Mesenchymal stem cell (in vitro differentiated cells and primary cell): Measurements from ENCODE around the gene CHST2.
"Not testable (repeated sequence)": the region's sequence is repeated elsewhere in the genome, so short reads cannot be mapped to it uniquely, and the experiment has no call there.

Experiments
- DNase-seq: peaks from one replicate; pipeline ENCODE4 v3.0.0-alpha.2; 2013
- H2AFZ ChIP-seq: one replicate; pipeline ENCODE4 v1.6.1; 2013; ENCODE audit warnings: low read depth, mild to moderate bottlenecking, control low read depth, inconsistent platforms, low read length, moderate library complexity
- H2AK5ac ChIP-seq: 2 replicates; pipeline ENCODE4 v1.6.1; 2013; ENCODE audit warnings: low read length, moderate library complexity, mild to moderate bottlenecking, inconsistent platforms; ENCODE audit not compliant: severe bottlenecking
- H2BK120ac ChIP-seq: one replicate; pipeline ENCODE4 v1.6.1; 2013; ENCODE audit warnings: low read depth, mild to moderate bottlenecking, inconsistent platforms, low read length, moderate library complexity
- H2BK12ac ChIP-seq, 2 experiments: one replicate each; pipeline ENCODE4 v1.6.1; 2013; ENCODE audit warnings: inconsistent platforms in 2 of 2, low read length in 2 of 2, mild to moderate bottlenecking in 2 of 2, moderate library complexity in 2 of 2, control low read depth in 1 of 2
- H2BK15ac ChIP-seq: one replicate; pipeline ENCODE4 v1.6.1; 2013; ENCODE audit warnings: mild to moderate bottlenecking, low read depth, inconsistent platforms; ENCODE audit not compliant: poor library complexity, severe bottlenecking
- H2BK5ac ChIP-seq: 2 replicates; pipeline ENCODE4 v1.6.1; 2013; ENCODE audit warnings: low read depth, mild to moderate bottlenecking, low read length, control low read depth, inconsistent platforms; ENCODE audit not compliant: poor library complexity, severe bottlenecking
- H3K14ac ChIP-seq, 2 experiments: one replicate each; pipeline ENCODE4 v1.6.1; 2013; ENCODE audit warnings: inconsistent platforms in 2 of 2, low read length in 2 of 2, control low read depth in 1 of 2, mild to moderate bottlenecking in 1 of 2, moderate library complexity in 1 of 2
- H3K18ac ChIP-seq, 2 experiments: one replicate each; pipeline ENCODE4 v1.6.1; 2013; ENCODE audit warnings: inconsistent platforms in 2 of 2, low read length in 2 of 2, control low read depth in 1 of 2, low read depth in 1 of 2, mild to moderate bottlenecking in 1 of 2
- H3K23ac ChIP-seq, 2 experiments: one replicate each; pipeline ENCODE4 v1.6.1; 2013; ENCODE audit warnings: inconsistent platforms in 2 of 2, low read length in 2 of 2, mild to moderate bottlenecking in 2 of 2, moderate library complexity in 2 of 2, control low read depth in 1 of 2
- H3K27ac ChIP-seq: 2 replicates; pipeline ENCODE4 v1.5.1; 2013; ENCODE audit warnings: mild to moderate bottlenecking, moderate library complexity, low read length, control low read depth, inconsistent platforms; ENCODE audit not compliant: poor library complexity, severe bottlenecking
- H3K27me3 ChIP-seq, 2 experiments: 2 replicates each; pipeline versions ENCODE4 v1.6.1 to v1.7.0; 2013; ENCODE audit warnings: low read length in 2 of 2, mild to moderate bottlenecking in 2 of 2, moderate library complexity in 2 of 2, control low read depth in 1 of 2, inconsistent platforms in 1 of 2; ENCODE audit not compliant: control insufficient read depth in 1 of 2, insufficient read depth in 1 of 2
- H3K36me3 ChIP-seq, 2 experiments: 2 replicates each; pipeline versions ENCODE4 v1.6.1 to v1.7.0; 2013; ENCODE audit warnings: low read length in 2 of 2, control low read depth in 1 of 2, inconsistent platforms in 1 of 2, low read depth in 1 of 2, mild to moderate bottlenecking in 1 of 2; ENCODE audit not compliant: insufficient read depth in 2 of 2, control insufficient read depth in 1 of 2
- H3K4ac ChIP-seq, 2 experiments: one replicate each; pipeline ENCODE4 v1.6.1; 2013; ENCODE audit warnings: inconsistent platforms in 2 of 2, low read length in 2 of 2, mild to moderate bottlenecking in 2 of 2, moderate library complexity in 2 of 2, control low read depth in 1 of 2, low read depth in 1 of 2
- H3K4me1 ChIP-seq: 2 replicates; pipeline ENCODE4 v1.6.1; 2013; ENCODE audit warnings: low read depth, low read length, control low read depth; ENCODE audit not compliant: control insufficient read depth, insufficient read depth
- H3K4me2 ChIP-seq: 2 replicates; pipeline ENCODE4 v1.6.1; 2013; ENCODE audit warnings: low read length, mild to moderate bottlenecking, inconsistent platforms; ENCODE audit not compliant: poor library complexity, severe bottlenecking
- H3K4me3 ChIP-seq, 2 experiments: 2 replicates each; pipeline versions ENCODE4 v1.5.1 to v1.7.0; 2013; ENCODE audit warnings: low read length in 2 of 2, mild to moderate bottlenecking in 2 of 2, control low read depth in 1 of 2, low read depth in 1 of 2; ENCODE audit not compliant: insufficient read depth in 1 of 2
- H3K79me1 ChIP-seq: replicated peaks from 2 replicates; pipeline ENCODE4 v1.6.1; 2013; ENCODE audit warnings: mild to moderate bottlenecking, control low read depth, low read length, inconsistent platforms; ENCODE audit not compliant: poor library complexity, severe bottlenecking
- H3K9ac ChIP-seq: 2 replicates; pipeline ENCODE4 v1.7.0; 2013; ENCODE audit warnings: mild to moderate bottlenecking, low read length, moderate library complexity
- H3K9me3 ChIP-seq: 2 replicates; pipeline ENCODE4 v1.7.0; 2013; ENCODE audit warnings: mild to moderate bottlenecking, low read length; ENCODE audit not compliant: control insufficient read depth
- H4K8ac ChIP-seq: one replicate; pipeline ENCODE4 v1.6.1; 2013; ENCODE audit warnings: inconsistent platforms, mild to moderate bottlenecking, low read length, moderate library complexity
- H4K91ac ChIP-seq: one replicate; pipeline ENCODE4 v1.6.1; 2013; ENCODE audit warnings: mild to moderate bottlenecking, low read length, inconsistent platforms
- WGBS: methylation state at CpG from one replicate; pipeline ENCODE4 v1.1.7; 2013; ENCODE audit warnings: mixed read lengths; 5-methylcytosine and 5-hydroxymethylcytosine counted together

CHST2 gene

GRCh38 chr3:143072298-143073020 lies 47.1 kb upstream of the CHST2 start:
- not testable (repeated sequence) for DNase-seq, H2BK15ac ChIP-seq, H3K9ac ChIP-seq, H3K27me3 ChIP-seq, H3K23ac ChIP-seq, H2BK120ac ChIP-seq, H3K4me3 ChIP-seq, H3K4ac ChIP-seq, H3K4me2 ChIP-seq, H2AFZ ChIP-seq, H2BK12ac ChIP-seq, H4K91ac ChIP-seq, H3K18ac ChIP-seq, H3K27ac ChIP-seq, H4K8ac ChIP-seq, H3K9me3 ChIP-seq, H3K36me3 ChIP-seq, H2AK5ac ChIP-seq, H3K4me1 ChIP-seq, H3K14ac ChIP-seq, H2BK5ac ChIP-seq, H3K79me1 ChIP-seq
- WGBS, result 84% methylated on average over 10 of the region's 12 CpGs

GRCh38 chr3:143073541-143073940 lies 46.0 kb upstream of the CHST2 start:
- 100% methylated on average over 9 of the region's 15 CpGs for WGBS

DNA sequence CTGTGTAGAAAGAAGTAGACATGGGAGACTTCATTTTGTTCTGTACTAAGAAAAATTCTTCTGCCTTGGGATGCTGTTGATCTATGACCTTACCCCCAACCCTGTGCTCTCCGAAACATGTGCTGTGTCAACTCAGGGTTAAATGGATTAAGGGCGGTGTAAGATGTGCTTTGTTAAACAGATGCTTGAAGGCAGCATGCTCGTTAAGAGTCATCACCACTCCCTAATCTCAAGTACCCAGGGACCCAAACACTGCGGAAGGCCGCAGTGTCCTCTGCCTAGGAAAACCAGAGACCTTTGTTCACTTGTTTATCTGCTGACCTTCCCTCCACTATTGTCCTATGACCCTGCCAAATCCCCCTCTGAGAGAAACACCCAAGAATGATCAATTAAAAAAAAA lies 45.6 kb upstream of the CHST2 start:
- not testable (repeated sequence) for H3K4me1 ChIP-seq, H4K91ac ChIP-seq, H3K4me3 ChIP-seq, H4K8ac ChIP-seq, H3K4me2 ChIP-seq, H3K18ac ChIP-seq, H3K23ac ChIP-seq, H3K9me3 ChIP-seq, H2BK120ac ChIP-seq, H3K79me1 ChIP-seq, H2BK12ac ChIP-seq, H2BK15ac ChIP-seq, H3K36me3 ChIP-seq, H2AFZ ChIP-seq, H3K27me3 ChIP-seq, DNase-seq, H3K14ac ChIP-seq, H3K4ac ChIP-seq, H3K27ac ChIP-seq, H2AK5ac ChIP-seq, H2BK5ac ChIP-seq, H3K9ac ChIP-seq
- WGBS, result no CpG with 5 or more reads among the region's 5 CpGs

More at GRCh38 chr3:143073541-143073940, 46.0 kb upstream of the CHST2 start:
- not testable (repeated sequence) for H4K91ac ChIP-seq, H3K9me3 ChIP-seq, H2AK5ac ChIP-seq, H3K79me1 ChIP-seq, H3K4me3 ChIP-seq, H3K27ac ChIP-seq, H3K36me3 ChIP-seq, H2AFZ ChIP-seq, H3K18ac ChIP-seq, H3K4me1 ChIP-seq, H4K8ac ChIP-seq, H3K27me3 ChIP-seq, H2BK120ac ChIP-seq, H3K4ac ChIP-seq, H2BK15ac ChIP-seq, H2BK5ac ChIP-seq, H3K23ac ChIP-seq, H3K14ac ChIP-seq, DNase-seq, H3K4me2 ChIP-seq, H3K9ac ChIP-seq
- H2BK12ac ChIP-seq, result peak overlapping the region in 1 of 2 experiments; percentile 66

DNA sequence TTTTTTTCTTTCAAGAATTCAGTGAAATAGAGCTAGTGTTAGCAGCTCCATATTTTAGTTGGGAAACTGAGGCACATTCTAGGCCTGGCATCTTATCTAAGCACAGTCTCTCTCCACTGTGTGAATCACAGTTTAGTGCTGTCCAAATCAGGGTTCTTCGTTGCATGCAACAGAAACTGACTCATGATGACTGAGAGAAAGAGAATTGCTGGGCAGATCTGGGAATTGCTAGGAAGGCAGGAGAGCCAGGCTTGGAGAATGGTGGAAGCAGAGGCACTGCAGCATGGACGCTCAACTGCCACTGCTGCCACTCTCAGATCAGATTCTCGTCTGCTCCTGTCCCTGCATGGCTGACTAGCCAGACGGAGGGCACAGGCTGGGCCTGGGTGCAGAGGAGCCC lies 40.7 kb upstream of the CHST2 start:
- Histone ChIP-seq H3K36me3 (no peaks in the 10 kb centered on the region), H4K8ac (no peak overlapping the region), H3K18ac (no peak overlapping the region), H3K4me3 (no peak overlapping the region), H2BK5ac (no peak overlapping the region), H2AFZ (no peak overlapping the region), H2BK120ac (no peak overlapping the region), H4K91ac (no peak overlapping the region), H3K14ac (no peak overlapping the region), H3K79me1 (no peaks in the 10 kb centered on the region), H3K9ac (no peak overlapping the region), H3K9me3 (no peaks in the 10 kb centered on the region), H3K4me2 (no peak overlapping the region), H2BK15ac (no peak overlapping the region), H3K4me1 (peaks cover 1% of the 10 kb centered on the region), H3K27me3 (no peaks in the 10 kb centered on the region), H2BK12ac (no peak overlapping the region), H3K27ac (no peak overlapping the region), H2AK5ac (no peak overlapping the region), H3K4ac (no peak overlapping the region), H3K23ac (no peak overlapping the region)
- peak; percentile 77 for DNase-seq
- WGBS, result 73% methylated on average over 4 of the region's 4 CpGs
